A549 (cell line): ENCODE results near the gene MRTFB. TPM values are rescaled to one million over a fixed set of nuclear protein-coding genes. Genes with fewer than 3 reads are reported as not detected.
"Not testable (repeated sequence)": the region's sequence is repeated elsewhere in the genome, so short reads cannot be mapped to it uniquely, and the experiment has no call there.

Experiments used
- ATAC-seq, 2 experiments: fragments of 200-7000 bp in 1 of 2; fragments of >200 bp in 1 of 2; cut with Nextera tagmentation in 1 of 2; cut with Tn5 transposase in 1 of 2; 3 replicates each; pipeline versions ENCODE4 v1.8.0 to v1.9.1; 2018 to 2020; ENCODE audit warnings: mild to moderate bottlenecking in 1 of 2, moderate library complexity in 1 of 2
- CTCF ChIA-PET: fragments of 300-600 bp; sonication (Branson Sonifier 250); formaldehyde crosslinking; extraction: SDS; loops from one replicate; lab custom pipeline; 2021; ENCODE audit warnings: antibody characterized with exemption, inconsistent platforms; lab: Yijun Ruan, JAX
- POLR2A ChIA-PET: fragments of 350-600 bp; formaldehyde crosslinking; extraction: SDS; loops from one replicate; lab custom pipeline; 2021; ENCODE audit warnings: antibody characterized with exemption, inconsistent platforms; lab: Yijun Ruan, JAX
- DNase-seq, 2 experiments: peaks; one replicate each; pipeline versions ENCODE4 v3.0.0 to v3.0.0-alpha.2; 2011 to 2016; ENCODE audit warnings: low read depth in 1 of 2, low spot score in 1 of 2
- FAIRE-seq: peaks from 2 replicates; lab custom pipeline; 2011; peaks lifted over from hg19 to GRCh38; lab: Jason Lieb, UNC
- H3K27ac ChIP-seq, 2 experiments: fragments of >200 bp; sonication (Bioruptor Twin); formaldehyde crosslinking; 3 replicates each; pipeline ENCODE4 v1.5.1; 2016 to 2017
- H3K4me1 ChIP-seq: fragments of >200 bp; sonication (Bioruptor Twin); formaldehyde crosslinking; 3 replicates; pipeline ENCODE4 v1.6.1; 2016
- H3K4me2 ChIP-seq: fragments of >200 bp; sonication (Bioruptor Twin); formaldehyde crosslinking; 3 replicates; pipeline ENCODE4 v1.6.1; 2016
- H3K4me3 ChIP-seq: fragments of >200 bp; sonication (Bioruptor Twin); formaldehyde crosslinking; 3 replicates; pipeline ENCODE4 v1.5.1; 2016
- H3K9me3 ChIP-seq: fragments of >200 bp; sonication (Bioruptor Twin); formaldehyde crosslinking; 3 replicates; pipeline ENCODE4 v1.6.1; 2016
- CBX8 ChIP-seq: fragments of 200-600 bp; sonication (generic); IDR thresholded peaks from 2 replicates; pipeline ENCODE4 v1.6.1; 2016
- CHD2 ChIP-seq: fragments of 150-350 bp; IDR thresholded peaks from 2 replicates; pipeline ENCODE4 v1.6.1; 2014; ENCODE audit warnings: low read length; ENCODE audit not compliant: partially characterized antibody
- CTCF ChIP-seq: fragments of >200 bp; sonication (Bioruptor Twin); formaldehyde crosslinking; IDR thresholded peaks from 3 replicates; pipeline ENCODE4 v1.5.1; 2016
- EHF ChIP-seq: fragments of 250-450 bp; sonication (Bioruptor Pico); IDR thresholded peaks from 2 replicates; pipeline ENCODE4 v1.5.0; 2020; ENCODE audit warnings: mild to moderate bottlenecking
- EP300 ChIP-seq, 2 experiments: fragments of >200 bp; sonication (Bioruptor Twin); formaldehyde crosslinking; IDR thresholded peaks; 2 replicates in 1 of 2; 3 replicates in 1 of 2; pipeline ENCODE4 v1.6.1; 2016 to 2017
- FOSB ChIP-seq: fragments of 250-450 bp; sonication (Bioruptor Pico); IDR thresholded peaks from 2 replicates; pipeline ENCODE4 v1.5.0; 2020; ENCODE audit warnings: mild to moderate bottlenecking, moderate library complexity
- HOXA7 ChIP-seq: fragments of 250-450 bp; sonication (Bioruptor Pico); IDR thresholded peaks from 2 replicates; pipeline ENCODE4 v1.5.0; 2020; ENCODE audit warnings: mild to moderate bottlenecking, moderate library complexity
- HOXB13 ChIP-seq: fragments of 250-450 bp; sonication (Bioruptor Pico); IDR thresholded peaks from 2 replicates; pipeline ENCODE4 v1.5.0; 2020; ENCODE audit warnings: low read depth, mild to moderate bottlenecking, moderate library complexity
- JUNB ChIP-seq: fragments of >200 bp; sonication (Bioruptor Twin); formaldehyde crosslinking; IDR thresholded peaks from 2 replicates; pipeline ENCODE4 v1.6.1; 2016
- KDM5A ChIP-seq: fragments of 200-600 bp; sonication (generic); IDR thresholded peaks from 2 replicates; pipeline ENCODE4 v1.6.1; 2016; ENCODE audit warnings: antibody characterized with exemption, mild to moderate bottlenecking
- MAFK ChIP-seq: fragments of 450-650 bp; IDR thresholded peaks from 2 replicates; pipeline ENCODE4 v1.6.1; 2014; ENCODE audit not compliant: partially characterized antibody
- MAX ChIP-seq: IDR thresholded peaks from 2 replicates; pipeline ENCODE4 v1.6.1; 2012
- MYC ChIP-seq: IDR thresholded peaks from 2 replicates; pipeline ENCODE4 v1.6.1; 2012; ENCODE audit warnings: mild to moderate bottlenecking, inconsistent platforms, low read length, improper control_type of control experiment, borderline replicate concordance
- NFE2L2 ChIP-seq: fragments of 150-350 bp; conservative IDR thresholded peaks from 2 replicates; pipeline ENCODE4 v1.6.1; 2014; ENCODE audit warnings: low read length
- NR3C1 ChIP-seq: fragments of >200 bp; sonication (Bioruptor Twin); formaldehyde crosslinking; IDR thresholded peaks from 3 replicates; pipeline ENCODE4 v1.6.1; 2017
- PHF8 ChIP-seq: fragments of 200-600 bp; sonication (generic); IDR thresholded peaks from 2 replicates; pipeline ENCODE4 v1.6.1; 2016; ENCODE audit warnings: low read depth, mild to moderate bottlenecking, antibody characterized with exemption, moderate library complexity, borderline replicate concordance
- POLR2A ChIP-seq: IDR thresholded peaks from 2 replicates; pipeline ENCODE4 v1.6.1; 2012; ENCODE audit warnings: mild to moderate bottlenecking, low read length
- SREBF2 ChIP-seq: fragments of 450-650 bp; IDR thresholded peaks from 2 replicates; pipeline ENCODE4 v1.6.1; 2014; ENCODE audit warnings: mild to moderate bottlenecking, moderate library complexity
- TFCP2L1 ChIP-seq: fragments of 250-450 bp; sonication (Bioruptor Pico); IDR thresholded peaks from 2 replicates; pipeline ENCODE4 v1.5.0; 2021; ENCODE audit warnings: mild to moderate bottlenecking
- USF2 ChIP-seq: fragments of 450-650 bp; IDR thresholded peaks from 2 replicates; pipeline ENCODE4 v1.6.1; 2014; ENCODE audit warnings: antibody characterized with exemption
- ZC3H11A ChIP-seq: fragments of 450-650 bp; IDR thresholded peaks from 2 replicates; pipeline ENCODE4 v1.6.1; 2014; ENCODE audit warnings: antibody characterized with exemption, mild to moderate bottlenecking
- ZFP36 ChIP-seq: fragments of 450-650 bp; IDR thresholded peaks from 2 replicates; pipeline ENCODE4 v1.6.1; 2014; ENCODE audit warnings: borderline replicate concordance; ENCODE audit not compliant: partially characterized antibody
- WGBS: methylation state at CpG from one replicate; pipeline ENCODE4 v1.1.6; 2017; ENCODE audit errors: missing lambda C conversion rate; 5-methylcytosine and 5-hydroxymethylcytosine counted together
- polyA plus RNA-seq, 4 experiments: library from polyadenylated mRNA; depleted of rRNA in 3 of 4; stranded (reverse); fragments of >200 nt; fragmentation: RNase III in 1 of 4; extraction: RNeasy Plus Mini Kit Qiagen cat#74134 plus additional on column Dnase treatment in 1 of 4; gene quantifications; 2 replicates in 3 of 4; 3 replicates in 1 of 4; pipeline ENCODE4 v1.2.3, GENCODE V29; 2011 to 2017

The MRTFB gene
- polyA plus RNA-seq, 2 of the 4 experiments (the other 2 are of a cell fraction), result 13.7 to 24.2 TPM

- Histone ChIP-seq H3K9me3 (no peaks in the 10 kb centered on the region), H3K27ac (no peak overlapping the region), H3K4me1 (peaks cover 9% of the 10 kb centered on the region), H3K4me3 (no peak overlapping the region), H3K4me2 (no peak overlapping the region)
- ChIA-PET CTCF (no interaction called here), POLR2A (no interaction called here)
- DNase-seq (no peak), ATAC-seq (no peak), FAIRE-seq (no peak)
- 93% methylated on average over 3 of the region's 3 CpGs for WGBS
- TF ChIP-seq CHD2 (no peak), MAX (no peak), TFCP2L1 (CRISPR knock-in tag) (no peak), HOXB13 (CRISPR knock-in tag) (no peak), EHF (CRISPR knock-in tag) (no peak), ZFP36 (no peak), HOXA7 (no peak), KDM5A (no peak), PHF8 (no peak), FOSB (CRISPR knock-in tag) (no peak), JUNB (no peak), NR3C1 (no peak), CBX8 (no peak), NFE2L2 (no peak)
Observed at GRCh38 chr16:14121872-14122271, 50.8 kb downstream of the MRTFB start.

- FAIRE-seq, DNase-seq, CTCF ChIA-PET, H3K4me3 ChIP-seq, H3K4me1 ChIP-seq, H3K27ac ChIP-seq, H3K4me2 ChIP-seq, ATAC-seq, POLR2A ChIA-PET, H3K9me3 ChIP-seq: not testable (repeated sequence)
- 92% methylated on average over 3 of the region's 3 CpGs for WGBS
Observed at GRCh38 chr16:14122430-14122829, 51.3 kb downstream of the MRTFB start.

DNA sequence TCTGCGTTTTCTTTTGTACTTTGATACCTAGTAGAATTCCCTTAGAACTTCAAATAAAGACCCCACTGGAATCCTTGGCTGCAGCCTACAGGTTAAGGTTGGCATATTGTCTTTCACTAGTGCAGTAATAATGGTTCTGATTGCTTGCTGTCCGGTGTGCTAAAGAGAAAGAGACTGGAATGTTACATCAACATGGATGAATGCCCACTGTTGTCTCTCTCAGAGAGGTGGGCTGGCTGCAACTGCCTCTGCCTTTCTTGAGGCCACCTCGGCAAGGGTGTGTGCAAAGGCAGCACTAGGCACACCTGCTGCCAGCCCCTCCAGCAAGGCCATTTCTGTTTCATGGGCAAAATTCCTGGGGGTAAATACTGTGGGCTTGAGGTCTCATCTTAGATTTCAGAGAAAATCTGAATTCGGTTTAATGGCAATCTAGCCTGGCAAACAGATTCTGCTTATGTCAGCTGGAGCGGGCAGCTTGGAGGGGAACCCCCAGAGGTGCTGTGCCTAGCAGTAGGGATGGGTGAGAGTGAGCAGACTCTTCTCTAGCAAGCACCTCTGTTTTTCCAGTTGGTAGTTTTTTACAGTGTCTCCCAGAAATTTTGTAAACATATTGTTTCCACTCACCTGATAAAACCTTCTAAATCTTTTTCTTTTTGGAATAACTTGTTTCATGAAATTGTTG is 54.0 kb downstream of the MRTFB start:
- H3K27ac ChIP-seq, result 0 out of 6 replicates have a peak overlapping the region, but pooled peaks of 1 of the 2 experiments have one; percentile 33
- no peaks in the 10 kb centered on the region for H3K9me3 ChIP-seq
- no peak overlapping the region for H3K4me2 ChIP-seq
- no peak for FAIRE-seq
- POLR2A ChIA-PET, result no interaction called here
- H3K4me1 ChIP-seq, result 0 out of 3 replicates have a peak, but pooled peaks cover 3% of the 10 kb centered on the region
- TF ChIP-seq MAFK (peak; percentile 4), USF2 (no peak)
- TF ChIP-seq, all 56 proteins: peak for 1
- no peak for ATAC-seq
- CTCF ChIA-PET, result interaction anchor here (0.5 kb wide), 1 partner anchor 340 kb away, joined by 6 read pairs; no protein-coding TSS in a partner anchor
- 81% methylated on average over 5 of the region's 5 CpGs for WGBS
- no peak for DNase-seq
- H3K4me3 ChIP-seq, result no peak overlapping the region

GRCh38 chr16:14125708-14126107 is 54.6 kb downstream of the MRTFB start:
- 0 out of 3 replicates have a peak, but pooled peaks cover 3% of the 10 kb centered on the region for H3K4me1 ChIP-seq
- TF ChIP-seq ZC3H11A, result no peak
- TF ChIP-seq POLR2A, result no peak
- no peak for TF ChIP-seq SREBF2
- TF ChIP-seq CTCF, result no peak
- TF ChIP-seq HOXA7, result no peak
- no peak for TF ChIP-seq MYC
- no peak for TF ChIP-seq NFE2L2
- TF ChIP-seq EP300 (IDR thresholded peaks at IDR 0.05), result no peak
- TF ChIP-seq PHF8, result no peak
- ATAC-seq (no peak), DNase-seq (no peak), FAIRE-seq (no peak)
- no peak overlapping the region for H3K4me3 ChIP-seq
- H3K27ac ChIP-seq, result no peak overlapping the region
- WGBS, result 74% methylated on average over 3 of the region's 3 CpGs
- H3K9me3 ChIP-seq, result no peaks in the 10 kb centered on the region
- H3K4me2 ChIP-seq, result no peak overlapping the region
- CTCF ChIA-PET, result no interaction called here
- POLR2A ChIA-PET, result no interaction called here
